ENCODE data around the gene TSPYL1. TPM values are rescaled to one million over a fixed set of nuclear protein-coding genes. Genes with fewer than 3 reads are reported as not detected.

TSPYL1 gene
- total RNA-seq, 1 experiment from 2014 or later: 73.1 TPM

- no peaks in the 10 kb centered on the region for H3K4me1 ChIP-seq (replicated peaks; ENCODE audit: insufficient read depth)
- no peaks in the 10 kb centered on the region for H3K9me3 ChIP-seq (ENCODE audit: insufficient read depth, low read depth)
- no peak overlapping the region for H3K27ac ChIP-seq
- no peaks in the 10 kb centered on the region for H3K36me3 ChIP-seq (ENCODE audit: low read depth)
- H2AFZ ChIP-seq: no peak overlapping the region
- intact Hi-C loops (cut with micrococcal nuclease; ENCODE audit: unreplicated experiment): no loop called here
- no peak overlapping the region for H3K4me3 ChIP-seq
- ChIA-PET CTCF (no interaction called here), POLR2A (ENCODE audit: unreplicated experiment) (interaction anchor here (0.5 kb wide), 1 partner anchor 182 kb away, joined by 7 read pairs; no protein-coding TSS in a partner anchor)
- H3F3A ChIP-seq (ENCODE audit: insufficient read depth, low read depth): no peaks in the 10 kb centered on the region
- no peaks in the 10 kb centered on the region for H3K27me3 ChIP-seq (ENCODE audit: insufficient read depth, low read depth)
- H4K20me1 ChIP-seq (ENCODE audit: insufficient read depth): no peaks in the 10 kb centered on the region
- H3K79me2 ChIP-seq (ENCODE audit: low read depth): no peaks in the 10 kb centered on the region
- TF ChIP-seq, protein P1, sequence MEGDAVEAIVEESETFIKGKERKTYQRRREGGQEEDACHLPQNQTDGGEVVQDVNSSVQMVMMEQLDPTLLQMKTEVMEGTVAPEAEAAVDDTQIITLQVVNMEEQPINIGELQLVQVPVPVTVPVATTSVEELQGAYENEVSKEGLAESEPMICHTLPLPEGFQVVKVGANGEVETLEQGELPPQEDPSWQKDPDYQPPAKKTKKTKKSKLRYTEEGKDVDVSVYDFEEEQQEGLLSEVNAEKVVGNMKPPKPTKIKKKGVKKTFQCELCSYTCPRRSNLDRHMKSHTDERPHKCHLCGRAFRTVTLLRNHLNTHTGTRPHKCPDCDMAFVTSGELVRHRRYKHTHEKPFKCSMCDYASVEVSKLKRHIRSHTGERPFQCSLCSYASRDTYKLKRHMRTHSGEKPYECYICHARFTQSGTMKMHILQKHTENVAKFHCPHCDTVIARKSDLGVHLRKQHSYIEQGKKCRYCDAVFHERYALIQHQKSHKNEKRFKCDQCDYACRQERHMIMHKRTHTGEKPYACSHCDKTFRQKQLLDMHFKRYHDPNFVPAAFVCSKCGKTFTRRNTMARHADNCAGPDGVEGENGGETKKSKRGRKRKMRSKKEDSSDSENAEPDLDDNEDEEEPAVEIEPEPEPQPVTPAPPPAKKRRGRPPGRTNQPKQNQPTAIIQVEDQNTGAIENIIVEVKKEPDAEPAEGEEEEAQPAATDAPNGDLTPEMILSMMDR (conservative IDR thresholded peaks at IDR 0.05): no peak
- TF ChIP-seq EZH2 (IDR thresholded peaks at IDR 0.05; ENCODE audit: low read depth): no peak
- BruUV-seq (replicated peaks): no TSS peak
- no peak overlapping the region for H3K4me2 ChIP-seq
- H3K9me2 ChIP-seq (ENCODE audit: insufficient read depth): 0 out of 2 replicates have a peak, but pooled peaks cover under 1% of the 10 kb centered on the region
- DNase-seq: no peak
Measured at GRCh38 chr6:116314218-116314617, 34.5 kb upstream of the TSPYL1 start.

- H4K20me1 ChIP-seq (ENCODE audit: insufficient read depth): no peaks in the 10 kb centered on the region; the same call in 1 of the 2 replicates
- ChIA-PET CTCF (interaction anchor here (0.5 kb wide), 1 partner anchor 29 kb away, joined by 4 read pairs; no protein-coding TSS in a partner anchor), POLR2A (ENCODE audit: unreplicated experiment) (no interaction called here)
- no peak overlapping the region for H3K4me2 ChIP-seq
- H3K4me1 ChIP-seq (replicated peaks; ENCODE audit: insufficient read depth): no peaks in the 10 kb centered on the region
- H3K36me3 ChIP-seq (ENCODE audit: low read depth): no peaks in the 10 kb centered on the region
- H3K27ac ChIP-seq: no peak overlapping the region
- no peak overlapping the region for H2AFZ ChIP-seq
- TF ChIP-seq, protein P1 (conservative IDR thresholded peaks at IDR 0.05): no peak
- no peaks in the 10 kb centered on the region for H3K9me3 ChIP-seq (ENCODE audit: insufficient read depth, low read depth)
- no peaks in the 10 kb centered on the region for H3K79me2 ChIP-seq (ENCODE audit: low read depth)
- H3K27me3 ChIP-seq (ENCODE audit: insufficient read depth, low read depth): no peaks in the 10 kb centered on the region
- no peak for DNase-seq
- H3F3A ChIP-seq (ENCODE audit: insufficient read depth, low read depth): no peaks in the 10 kb centered on the region
- intact Hi-C loops (cut with micrococcal nuclease; ENCODE audit: unreplicated experiment): no loop called here
- H3K9me2 ChIP-seq (ENCODE audit: insufficient read depth): 0 out of 2 replicates have a peak, but pooled peaks cover 3% of the 10 kb centered on the region
- no TSS peak for BruUV-seq (replicated peaks)
- H3K4me3 ChIP-seq: no peak overlapping the region
Measured at GRCh38 chr6:116313101-116313776, 33.5 kb upstream of the TSPYL1 start.

DNA sequence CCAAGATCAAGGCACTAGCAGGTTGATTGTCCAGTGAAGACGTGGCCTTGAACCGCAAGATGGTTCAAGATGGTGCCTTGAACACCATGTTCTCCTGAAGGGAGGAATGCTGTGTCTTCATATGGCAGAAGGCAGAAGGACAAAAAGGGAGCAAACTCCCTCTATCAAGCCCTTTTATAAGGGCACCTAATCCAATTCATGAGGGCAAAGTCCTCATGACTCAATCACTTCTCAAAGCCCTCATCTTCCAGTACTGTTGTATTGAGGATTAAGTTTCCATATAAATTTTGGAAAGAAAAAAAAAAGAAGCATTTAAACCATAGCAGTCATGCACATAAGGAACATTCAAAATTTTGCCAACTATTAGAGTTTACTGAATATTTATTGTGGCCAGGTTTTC is 29.9 kb upstream of the TSPYL1 start:
- CTCF ChIA-PET: no interaction called here

More for the DNA sequence above, 29.9 kb upstream of the TSPYL1 start:
- POLR2A ChIA-PET (ENCODE audit: unreplicated experiment): no interaction called here
- H3K9me2 ChIP-seq (ENCODE audit: insufficient read depth): 0 out of 2 replicates have a peak, but pooled peaks cover 3% of the 10 kb centered on the region
- DNase-seq: no peak
- BruUV-seq (replicated peaks): no TSS peak
- H3K79me2 ChIP-seq (ENCODE audit: low read depth): no peaks in the 10 kb centered on the region
- H3K27me3 ChIP-seq (ENCODE audit: insufficient read depth, low read depth): no peaks in the 10 kb centered on the region
- no peak overlapping the region for H2AFZ ChIP-seq
- no peaks in the 10 kb centered on the region for H3K36me3 ChIP-seq (ENCODE audit: low read depth)
- intact Hi-C loops (cut with micrococcal nuclease; ENCODE audit: unreplicated experiment): no loop called here
- H3K4me3 ChIP-seq: no peak overlapping the region
- no peaks in the 10 kb centered on the region for H3K9me3 ChIP-seq (ENCODE audit: insufficient read depth, low read depth)
- H3K27ac ChIP-seq: no peak overlapping the region
- H3K4me2 ChIP-seq: no peak overlapping the region
- H3F3A ChIP-seq (ENCODE audit: insufficient read depth, low read depth): no peaks in the 10 kb centered on the region
- H4K20me1 ChIP-seq (ENCODE audit: insufficient read depth): no peaks in the 10 kb centered on the region; the same call in 1 of the 2 replicates
- TF ChIP-seq, protein P1 (conservative IDR thresholded peaks at IDR 0.05): no peak
- no peaks in the 10 kb centered on the region for H3K4me1 ChIP-seq (replicated peaks; ENCODE audit: insufficient read depth)
